ENCODE data around the gene KCNG1. TPM values are rescaled to one million over a fixed set of nuclear protein-coding genes. Genes with fewer than 3 reads are reported as not detected.
"Not testable (repeated sequence)": the region's sequence is repeated elsewhere in the genome, so short reads cannot be mapped to it uniquely, and the experiment has no call there.

KCNG1 gene
- total RNA-seq, 1 experiment from 2014 or later, result 7.7 TPM

DNA sequence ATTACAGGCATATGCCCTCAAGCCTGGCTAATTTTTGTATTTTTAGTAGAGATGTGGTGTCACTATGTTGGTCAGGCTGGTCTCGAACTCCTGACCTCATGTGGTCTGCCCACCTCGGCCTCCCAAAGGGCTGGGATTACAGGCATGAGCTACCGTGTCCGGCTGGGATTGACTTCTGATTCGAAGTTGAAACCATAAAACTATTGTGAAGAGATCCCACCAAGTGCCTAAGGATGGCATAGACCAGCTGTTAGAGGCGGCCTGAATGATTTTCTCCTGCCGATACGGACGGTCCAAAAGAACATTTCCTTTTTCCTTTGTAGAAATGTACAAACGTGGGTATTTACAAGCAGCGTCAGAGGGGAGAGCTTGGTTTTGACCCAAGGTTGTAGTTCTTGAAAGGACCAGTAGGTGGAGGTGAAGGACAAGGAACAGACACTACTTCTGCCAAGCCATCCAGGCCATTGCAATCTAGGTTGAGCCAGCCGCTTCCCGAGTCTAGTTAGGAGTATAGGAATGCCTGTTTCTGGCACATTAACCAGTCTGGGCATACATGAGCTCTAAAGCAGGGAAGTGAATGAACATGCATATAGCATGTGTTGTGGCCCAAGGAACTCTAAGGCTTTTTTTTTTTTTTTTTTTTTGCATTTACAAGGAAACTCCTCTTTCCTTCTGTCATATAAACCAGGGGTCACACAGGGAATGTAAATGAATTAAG is 35.3 kb downstream of the KCNG1 start:
- DNase-seq (ENCODE audit: low read depth), result peak; percentile 92

DNA sequence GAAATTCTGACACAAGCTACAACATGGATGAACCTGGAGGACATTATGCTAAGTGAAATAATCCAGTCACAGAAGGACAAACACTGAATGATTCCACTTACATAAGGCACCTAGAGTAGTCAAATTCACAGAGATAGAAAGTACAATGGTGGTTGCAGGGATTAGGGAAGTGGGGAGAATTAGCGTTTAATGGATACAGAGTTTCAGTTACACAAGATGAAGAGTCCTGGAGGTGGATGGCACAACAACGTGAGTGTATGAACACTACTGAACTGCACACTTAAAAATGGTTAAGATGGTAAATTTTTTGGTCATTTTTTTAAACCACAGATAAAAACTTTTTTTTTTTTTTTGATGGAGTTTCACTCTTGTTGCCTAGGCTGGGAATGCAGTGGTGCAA is 39.6 kb downstream of the KCNG1 start:
- no peak for DNase-seq (ENCODE audit: low read depth)

DNA sequence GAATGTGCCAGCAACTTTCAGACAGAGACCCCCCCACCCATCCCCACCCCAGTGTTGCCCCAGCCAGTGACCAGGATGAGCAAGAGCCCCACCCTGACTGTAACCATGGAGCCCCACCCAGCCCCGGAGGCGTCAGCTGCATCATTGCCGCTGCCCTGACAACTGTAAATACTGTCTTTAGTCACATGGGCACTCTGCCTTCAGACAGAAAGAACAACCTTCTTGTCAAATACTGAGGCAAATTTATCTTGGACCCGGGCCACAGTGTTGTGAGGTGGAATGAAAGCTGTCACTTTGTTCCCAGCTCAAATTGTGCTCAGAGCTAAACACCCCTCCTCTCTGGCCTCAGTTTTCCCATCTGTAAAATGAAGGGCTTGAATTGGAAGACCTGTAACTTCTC is 40.5 kb downstream of the KCNG1 start:
- DNase-seq (ENCODE audit: low read depth), result peak; percentile 87

DNA sequence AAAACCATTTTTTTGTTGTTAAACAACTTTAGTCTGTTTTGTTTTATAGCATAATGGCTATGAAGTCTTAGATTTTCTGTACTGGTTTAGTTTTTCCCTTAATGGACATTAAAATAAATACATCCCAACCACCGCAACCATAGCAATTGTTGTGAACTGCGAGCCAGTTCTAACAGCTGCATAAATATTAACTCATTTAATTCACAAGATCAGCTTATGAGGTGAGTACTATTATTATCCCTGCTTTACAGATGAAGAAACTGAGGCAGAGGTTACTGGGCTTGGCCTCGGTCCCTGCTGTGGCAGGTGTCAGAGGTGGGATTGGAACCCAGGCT is 41.2 kb downstream of the KCNG1 start:
- DNase-seq (ENCODE audit: low read depth), result no peak

DNA sequence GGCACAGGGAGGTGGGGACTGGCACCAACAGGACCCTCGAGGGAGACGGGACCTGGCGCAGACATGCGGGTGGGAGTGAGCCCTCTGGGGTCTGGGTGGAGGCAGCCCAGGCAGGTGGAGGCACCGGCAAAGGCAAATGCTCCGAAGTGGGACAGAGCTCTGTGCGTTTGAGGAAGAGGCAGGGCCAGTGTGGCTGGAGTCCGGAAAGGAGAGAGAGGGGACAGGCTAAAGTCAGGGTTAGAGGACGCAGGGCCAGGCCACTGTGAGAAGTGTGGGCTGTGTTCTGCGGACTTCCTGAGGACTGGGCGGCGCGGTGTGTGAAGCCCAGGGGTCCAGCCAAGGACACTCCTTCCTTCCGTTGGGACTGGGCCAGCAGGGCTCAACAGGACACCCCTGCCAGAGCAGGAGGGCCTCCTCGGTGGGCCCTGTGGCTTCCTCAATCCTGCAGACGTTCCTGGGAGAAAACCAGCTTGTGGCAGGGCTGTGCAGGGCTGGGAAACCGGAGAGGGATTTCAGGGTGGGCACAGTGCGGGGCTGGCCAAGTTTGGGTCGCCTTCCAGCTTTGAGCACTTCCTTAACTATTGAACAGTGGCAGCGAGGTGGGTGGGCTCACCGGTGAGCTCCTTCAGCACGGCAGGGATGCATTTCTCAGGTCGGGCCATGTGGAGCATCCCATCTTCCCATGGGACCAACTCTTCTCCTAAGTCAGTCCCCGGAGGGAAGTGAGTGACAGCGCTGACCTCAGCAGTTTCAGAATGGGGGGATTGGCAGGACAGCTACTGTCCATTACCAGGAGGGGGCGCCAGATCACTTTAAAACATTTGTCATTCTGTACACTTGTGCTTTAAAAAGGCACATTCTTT is 41.8 kb downstream of the KCNG1 start:
- peak; percentile 76 for DNase-seq (ENCODE audit: low read depth)

DNA sequence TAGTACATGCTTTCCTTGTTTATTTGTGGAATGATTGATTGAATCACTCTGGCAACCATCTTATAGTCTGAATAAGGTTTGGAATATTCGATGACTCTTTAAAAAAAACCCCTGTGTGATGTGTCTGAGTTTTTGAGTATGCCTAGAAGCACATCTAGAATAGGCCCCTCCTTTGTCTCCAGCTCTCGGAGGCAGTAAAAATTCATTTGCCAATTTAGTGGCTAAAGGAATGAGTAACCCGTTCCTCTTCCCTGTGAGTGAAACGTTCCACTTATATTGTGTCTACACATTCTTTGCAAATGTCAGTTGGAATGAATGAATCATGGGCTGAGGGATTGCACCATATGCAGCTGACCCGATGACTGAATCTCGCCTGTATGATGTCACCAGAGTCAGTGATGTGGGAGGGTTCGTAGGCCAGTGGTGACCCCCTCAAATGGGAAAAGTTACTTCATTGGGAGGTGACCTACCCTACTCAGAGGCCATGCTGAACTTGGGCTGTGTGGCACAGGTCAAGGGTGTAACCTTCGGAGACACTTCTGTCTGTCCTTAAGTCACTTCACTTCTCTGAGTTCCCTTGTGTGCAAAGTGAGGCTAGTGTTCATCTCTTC is 42.7 kb downstream of the KCNG1 start:
- DNase-seq (ENCODE audit: low read depth), result peak; percentile 98

DNA sequence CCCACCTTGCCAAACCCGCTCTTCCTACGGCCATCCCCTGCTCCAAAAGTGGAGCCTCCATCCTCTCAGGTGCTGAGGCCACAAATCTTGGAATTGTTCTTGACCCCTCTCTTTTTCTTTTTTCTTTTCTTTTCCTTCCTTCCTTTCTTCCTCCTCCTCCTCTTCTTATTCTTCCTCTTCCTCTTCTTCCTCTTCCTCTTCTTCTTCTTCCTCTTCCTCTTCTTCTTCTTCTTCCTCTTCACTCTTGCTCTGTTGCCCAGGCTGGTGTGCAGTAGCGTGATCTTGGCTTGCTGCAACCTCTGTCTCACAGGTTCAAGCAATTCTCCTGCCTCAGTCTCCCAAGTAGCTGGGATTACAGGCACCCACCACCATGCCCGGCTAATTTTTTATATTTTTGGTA is 44.4 kb downstream of the KCNG1 start:
- DNase-seq (ENCODE audit: low read depth), result not testable (repeated sequence)

DNA sequence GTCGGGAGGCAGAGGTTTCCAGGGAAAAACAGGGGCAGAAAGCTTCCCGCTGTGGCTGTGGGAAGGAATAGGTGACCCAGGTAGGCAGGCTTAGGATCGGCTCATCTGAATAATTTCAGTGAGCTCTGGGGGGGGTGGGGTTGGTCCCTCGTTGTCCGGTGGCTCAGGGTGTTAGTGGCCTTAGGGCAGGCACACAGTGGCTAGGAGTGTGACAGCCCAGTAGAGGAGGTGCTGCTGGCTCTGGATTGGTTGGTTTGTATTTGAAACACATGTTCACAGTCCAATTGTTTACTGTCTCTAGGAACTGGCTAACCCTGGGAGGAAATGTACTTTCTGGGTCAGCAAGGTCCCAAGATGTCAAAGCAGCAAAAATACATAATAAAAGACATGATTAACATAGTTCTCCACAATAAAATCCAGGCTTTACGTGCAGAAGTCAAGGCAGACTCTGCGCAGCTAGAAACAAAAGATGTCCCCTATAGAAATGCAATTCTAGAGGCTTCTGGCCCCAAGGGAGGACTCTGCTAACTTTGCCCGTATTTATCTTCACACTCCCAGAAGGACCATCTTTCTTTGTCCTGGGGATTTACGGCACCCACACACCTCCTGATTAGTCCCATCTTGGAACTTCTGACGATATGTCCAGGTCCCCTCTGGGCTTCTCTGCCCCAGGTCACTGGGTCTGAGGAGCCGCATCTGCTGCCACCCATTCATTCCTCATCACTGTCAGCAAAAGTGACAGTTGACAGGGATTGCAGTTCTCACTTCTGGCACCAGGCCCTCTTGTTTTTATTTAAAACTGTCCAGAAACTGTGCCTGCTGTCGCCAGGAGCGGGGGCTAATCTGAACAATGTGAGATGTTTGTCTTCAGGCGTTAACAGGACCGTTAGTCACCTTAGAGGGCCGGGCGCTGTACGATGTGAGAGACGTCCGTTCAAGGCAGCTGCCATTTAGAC is 45.6 kb downstream of the KCNG1 start:
- DNase-seq (ENCODE audit: low read depth), result no peak

DNA sequence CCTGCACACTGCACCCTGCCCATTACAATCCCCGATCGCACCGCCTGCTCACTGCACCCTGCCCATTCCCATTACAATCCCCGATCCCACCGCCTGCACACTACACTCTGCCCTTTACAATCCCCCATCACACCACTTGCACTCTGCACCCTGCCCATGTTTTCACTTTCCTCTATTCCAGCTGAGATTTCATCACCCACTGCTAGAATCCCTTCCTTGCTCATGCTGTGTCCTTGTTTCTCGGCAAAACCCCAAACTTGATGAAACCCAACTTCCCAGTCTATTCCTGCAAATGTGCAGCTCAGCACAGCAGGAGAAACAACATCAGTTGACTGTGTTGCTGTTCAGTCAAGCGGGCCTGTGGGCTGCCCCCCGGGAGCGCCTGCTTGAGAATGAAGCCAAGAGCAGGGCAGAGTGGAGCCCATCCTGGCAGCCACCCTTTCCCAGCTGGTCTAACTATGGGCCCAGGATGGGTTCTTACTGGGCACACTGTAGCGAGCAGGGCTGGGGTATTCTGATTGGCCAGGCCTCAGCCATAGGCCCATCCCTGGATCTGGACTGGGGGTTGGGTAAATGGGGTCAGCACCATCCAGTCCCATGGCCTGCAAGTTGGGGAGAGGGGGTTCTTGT is 47.1 kb downstream of the KCNG1 start:
- DNase-seq (ENCODE audit: low read depth), result no peak

DNA sequence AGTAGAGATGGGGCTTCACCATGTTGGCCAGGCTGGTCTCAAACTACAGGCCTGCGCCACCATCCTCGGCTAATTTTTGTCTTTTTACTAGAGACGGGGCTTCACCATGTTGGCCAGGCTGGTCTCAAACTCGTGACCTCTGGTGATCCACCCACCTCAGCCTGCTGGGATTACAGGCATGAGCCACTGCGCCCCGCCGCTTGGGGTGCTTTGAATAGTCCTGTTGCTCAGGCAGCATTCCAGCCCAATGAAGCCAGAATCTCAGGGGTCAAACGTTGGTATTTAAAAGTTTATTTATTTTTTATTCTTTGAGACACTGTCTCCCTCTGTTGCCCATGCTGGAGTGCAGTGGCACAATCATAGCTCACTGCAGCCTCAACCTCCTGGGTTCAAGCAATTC is 53.0 kb downstream of the KCNG1 start:
- no peak for DNase-seq (ENCODE audit: low read depth)

DNA sequence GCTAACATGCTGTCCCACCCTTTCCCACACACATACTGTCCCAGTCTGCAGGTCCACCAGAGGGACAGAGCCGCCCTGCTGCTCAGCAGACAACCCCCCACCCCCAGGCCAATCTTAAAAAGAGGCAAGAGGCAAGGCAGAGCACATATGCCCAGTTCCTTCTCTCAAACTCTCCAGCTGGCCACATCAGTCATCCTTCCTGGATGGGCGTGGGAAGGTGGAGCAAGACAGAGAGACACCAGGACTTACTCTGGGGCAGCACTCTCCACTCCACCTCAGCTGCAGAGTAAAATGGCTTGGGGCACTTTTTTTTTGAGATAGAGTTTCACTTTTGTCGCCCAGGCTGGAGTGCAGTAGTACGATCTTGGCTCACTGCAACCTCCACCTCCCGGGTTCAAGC is 53.5 kb downstream of the KCNG1 start:
- DNase-seq (ENCODE audit: low read depth), result peak; percentile 40

DNA sequence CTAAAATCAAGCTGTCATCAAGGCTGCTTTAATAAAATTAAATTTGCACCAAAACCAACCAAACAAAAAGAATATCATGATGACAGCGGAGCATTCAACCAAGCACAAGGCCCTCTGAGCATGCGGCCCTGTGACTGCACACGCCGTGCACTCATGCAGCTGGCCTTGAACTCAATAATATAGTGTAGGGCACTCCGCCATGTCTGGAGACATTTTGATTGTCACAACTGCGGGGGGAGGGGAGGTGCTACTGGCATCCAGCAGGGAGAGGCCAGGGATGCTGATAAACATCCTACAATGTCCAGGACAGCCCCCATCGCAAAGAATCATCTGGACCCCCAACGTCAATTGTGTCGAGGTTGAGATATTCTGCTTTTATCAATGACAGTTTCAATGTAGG is 54.6 kb downstream of the KCNG1 start:
- DNase-seq (ENCODE audit: low read depth), result no peak

DNA sequence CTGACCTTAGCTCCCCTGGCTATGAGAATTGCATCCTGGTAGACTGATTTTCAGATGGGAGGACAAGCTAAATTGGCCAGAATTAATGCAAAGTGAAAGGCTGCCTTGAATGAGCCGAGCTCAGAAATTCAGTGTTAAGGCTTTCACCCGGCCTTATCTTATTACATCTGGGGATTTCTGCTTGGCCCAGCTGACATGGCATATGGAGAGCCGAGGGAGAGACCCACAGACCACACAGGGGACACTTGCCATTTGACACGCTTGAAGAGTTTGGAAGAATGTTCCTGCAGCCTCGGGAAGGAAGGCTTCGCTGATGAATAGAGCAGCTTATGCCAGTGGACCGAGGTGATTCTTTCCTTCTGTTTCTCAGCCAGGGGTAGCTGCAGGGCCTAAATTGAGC is 55.3 kb downstream of the KCNG1 start:
- DNase-seq (ENCODE audit: low read depth), result peak; percentile 77

DNA sequence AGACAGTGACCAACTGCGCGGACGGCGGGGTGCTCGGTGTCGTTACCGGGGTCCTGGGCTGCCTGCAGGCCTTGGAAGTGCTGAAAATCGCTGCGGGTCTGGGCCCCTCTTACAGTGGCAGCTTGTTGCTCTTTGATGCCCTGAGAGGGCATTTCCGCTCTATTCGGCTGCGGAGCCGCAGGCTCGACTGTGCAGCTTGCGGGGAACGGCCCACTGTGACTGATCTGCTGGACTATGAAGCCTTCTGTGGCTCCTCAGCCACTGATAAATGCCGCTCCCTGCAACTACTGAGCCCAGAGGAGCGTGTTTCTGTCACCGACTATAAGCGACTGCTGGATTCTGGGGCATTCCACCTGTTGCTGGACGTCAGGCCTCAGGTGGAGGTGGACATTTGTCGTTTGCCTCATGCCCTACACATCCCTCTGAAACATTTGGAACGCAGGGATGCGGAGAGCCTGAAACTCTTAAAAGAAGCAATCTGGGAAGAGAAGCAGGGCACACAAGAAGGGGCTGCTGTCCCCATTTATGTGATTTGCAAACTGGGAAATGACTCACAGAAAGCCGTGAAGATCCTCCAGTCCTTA is 63.3 kb downstream of the KCNG1 start:
- no peak for DNase-seq (ENCODE audit: low read depth)

DNA sequence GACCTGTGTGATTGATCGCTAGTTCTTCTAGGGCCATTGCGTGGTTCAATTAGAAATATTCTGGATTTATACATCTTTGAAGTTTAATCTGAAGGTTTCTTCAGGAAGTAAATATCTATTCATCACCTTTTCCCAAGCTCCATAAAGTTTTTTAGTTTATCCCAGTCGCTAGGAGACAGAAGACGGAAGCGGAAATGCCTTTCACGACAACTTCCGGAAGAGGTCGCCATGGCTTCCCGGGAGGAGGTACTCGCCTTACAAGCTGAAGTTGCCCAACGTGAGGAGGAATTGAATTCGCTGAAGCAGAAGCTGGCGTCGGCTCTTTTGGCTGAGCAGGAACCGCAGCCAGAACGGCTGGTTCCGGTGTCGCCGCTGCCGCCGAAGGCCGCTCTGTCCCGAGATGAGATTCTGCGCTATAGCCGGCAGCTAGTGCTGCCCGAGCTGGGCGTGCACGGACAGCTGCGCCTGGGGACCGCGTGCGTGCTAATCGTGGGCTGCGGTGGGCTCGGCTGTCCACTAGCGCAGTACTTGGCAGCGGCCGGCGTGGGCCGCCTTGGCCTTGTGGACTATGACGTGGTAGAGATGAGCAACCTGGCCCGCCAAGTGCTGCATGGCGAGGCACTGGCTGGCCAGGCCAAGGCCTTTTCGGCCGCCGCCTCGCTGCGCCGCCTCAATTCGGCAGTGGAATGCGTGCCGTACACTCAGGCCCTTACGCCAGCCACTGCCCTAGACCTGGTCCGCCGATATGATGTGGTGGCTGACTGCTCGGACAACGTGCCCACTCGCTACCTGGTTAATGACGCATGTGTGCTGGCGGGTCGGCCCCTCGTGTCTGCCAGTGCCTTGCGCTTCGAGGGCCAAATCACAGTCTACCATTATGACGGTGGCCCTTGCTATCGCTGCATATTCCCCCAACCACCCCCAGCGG is 64.0 kb downstream of the KCNG1 start, which contains the start of gene MOCS3:
Gene MOCS3 (plus strand): TSS at position 204 of the 928 bp plus-strand sequence. CDS start 25 bp downstream, at position 229.
- peak; percentile 94 for DNase-seq (ENCODE audit: low read depth)

DNA sequence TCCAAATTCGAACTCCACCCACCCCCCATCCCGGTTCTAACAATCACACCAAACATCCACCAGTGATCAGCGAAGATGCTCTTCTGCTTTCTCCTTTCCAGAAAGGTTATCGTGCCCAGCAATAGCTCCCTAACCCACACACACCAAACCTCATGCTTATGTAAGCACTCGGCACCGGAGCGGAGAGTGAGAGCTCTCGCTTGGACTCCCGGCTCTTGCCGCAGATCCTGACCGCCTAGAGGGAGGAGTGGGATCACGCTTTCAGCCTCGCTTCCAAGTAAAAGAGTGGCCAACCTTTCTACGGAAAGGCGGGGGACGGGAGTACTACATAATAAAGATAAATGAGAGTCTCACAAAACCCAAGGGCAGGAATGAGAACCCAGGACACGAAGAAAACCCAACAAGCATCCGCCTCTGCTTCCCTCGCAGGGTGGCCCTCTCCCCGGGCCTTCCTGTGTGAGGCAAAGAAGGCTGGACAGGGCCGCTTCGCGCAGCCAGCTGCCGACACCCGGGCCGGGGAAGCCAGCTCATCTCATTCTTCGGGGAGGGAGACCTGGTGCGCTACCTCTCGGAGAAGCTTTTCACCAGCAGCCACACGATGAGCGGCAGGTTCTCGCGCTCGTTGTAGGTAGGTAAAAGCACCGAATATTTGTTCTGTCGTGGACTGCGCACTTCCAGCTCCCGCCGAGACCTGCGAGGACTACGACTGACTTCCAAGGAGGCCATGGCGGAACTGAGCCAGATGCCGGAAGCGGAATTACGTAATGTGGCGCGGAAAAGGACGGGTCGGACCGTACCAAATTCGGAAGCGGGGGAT is 64.9 kb downstream of the KCNG1 start, which contains the start of gene DPM1:
Gene DPM1 (minus strand): TSS at position 735 of the 817 bp plus-strand sequence. CDS start 9 bp downstream, at position 726.
- peak; percentile 92 for DNase-seq (ENCODE audit: low read depth)

DNA sequence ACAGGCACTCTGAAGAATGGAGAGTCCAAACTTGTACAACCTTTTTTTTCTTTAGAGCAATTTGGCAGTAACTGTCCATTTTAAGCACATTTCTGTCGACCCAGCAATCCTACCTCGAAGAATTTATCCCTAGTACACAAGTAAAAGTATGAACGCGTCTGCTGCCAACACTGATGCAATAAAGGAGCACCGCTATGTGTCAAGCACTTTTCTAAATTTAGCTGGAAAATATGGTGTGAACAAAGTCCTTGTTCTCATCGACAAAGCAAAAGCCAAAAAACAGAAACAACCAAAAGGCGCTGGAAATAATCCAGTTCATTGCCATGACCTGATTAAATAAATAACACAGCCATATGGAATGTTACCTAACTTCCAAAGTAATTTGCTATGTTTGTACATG is 65.6 kb downstream of the KCNG1 start:
- DNase-seq (ENCODE audit: low read depth), result no peak

DNA sequence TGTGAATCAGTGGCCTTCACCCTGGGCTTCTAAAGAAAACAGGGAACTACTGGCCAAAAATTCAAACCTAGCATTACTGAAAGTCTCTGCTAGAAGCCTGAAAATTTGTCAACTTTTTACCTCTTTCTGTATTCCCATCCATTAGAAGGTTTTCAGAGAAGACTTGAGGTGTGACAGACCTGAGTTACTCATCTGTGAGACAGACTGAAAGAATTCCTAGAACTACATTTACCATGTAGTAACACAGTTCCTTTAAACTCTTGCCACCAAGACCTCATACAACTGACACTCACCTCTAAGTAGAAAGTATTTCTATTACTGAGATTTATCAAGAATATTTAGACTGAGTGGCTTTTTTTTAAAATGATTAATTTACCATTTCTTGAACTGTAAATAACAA is 69.1 kb downstream of the KCNG1 start:
- no peak for DNase-seq (ENCODE audit: low read depth)
